Caco-2 (cell line): ENCODE results near the gene GABRD. TPM values are rescaled to one million over a fixed set of nuclear protein-coding genes. Genes with fewer than 3 reads are reported as not detected.

ENCODE experiments used
- BruUV-seq: library from RNA; stranded (reverse); fragments of 400-500 nt; replicated peaks from 2 replicates; lab custom pipeline; 2021; lab: Mats Ljungman, UMichigan
- CTCF ChIA-PET: fragments of 300-600 bp; sonication (Branson Sonifier 250); formaldehyde crosslinking; loops from one replicate; lab custom pipeline; 2022; ENCODE audit warnings: antibody characterized with exemption; lab: Charles Lee
- POLR2A ChIA-PET: fragments of 300-600 bp; sonication (Branson Sonifier 250); formaldehyde crosslinking; loops from one replicate; lab custom pipeline; 2022; ENCODE audit warnings: antibody characterized with exemption; lab: Charles Lee
- DNase-seq, 2 experiments: peaks; one replicate each; pipeline versions ENCODE4 v3.0.0 to v3.0.0-alpha.2; 2020 to 2022
- H3K27me3 ChIP-seq: replicated peaks from 2 replicates; pipeline ENCODE4 v1.6.0; 2011; ENCODE audit warnings: low read length; ENCODE audit not compliant: control insufficient read depth, insufficient read depth
- H3K36me3 ChIP-seq: 2 replicates; pipeline ENCODE4 v1.5.1; 2011; ENCODE audit warnings: low read length; ENCODE audit not compliant: control insufficient read depth, insufficient read depth
- H3K4me1 ChIP-seq: fragments of 250-450 bp; sonication (Bioruptor Pico); 2 replicates; pipeline ENCODE4 v1.5.1; 2020; ENCODE audit warnings: mild to moderate bottlenecking
- H3K4me3 ChIP-seq: 2 replicates; pipeline ENCODE4 v1.5.1; 2011; ENCODE audit warnings: low read depth, mild to moderate bottlenecking, control low read depth, low read length
- H3K9me3 ChIP-seq: fragments of 250-450 bp; sonication (Bioruptor Pico); 2 replicates; pipeline ENCODE4 v1.5.1; 2020; ENCODE audit warnings: mild to moderate bottlenecking, moderate library complexity
- H3K27ac Mint-ChIP-seq: one replicate; pipeline ENCODE4 v1.8.0; 2022; ENCODE audit warnings: mixed read lengths; ENCODE audit not compliant: unreplicated experiment
- H3K27me3 Mint-ChIP-seq: one replicate; pipeline ENCODE4 v1.8.0; 2022; ENCODE audit warnings: mixed read lengths; ENCODE audit not compliant: insufficient read depth, unreplicated experiment
- H3K36me3 Mint-ChIP-seq: one replicate; pipeline ENCODE4 v1.8.0; 2022; ENCODE audit warnings: mild to moderate bottlenecking, mixed read lengths; ENCODE audit not compliant: insufficient read depth, unreplicated experiment
- H3K4me1 Mint-ChIP-seq: one replicate; pipeline ENCODE4 v1.8.0; 2022; ENCODE audit warnings: low read depth, mixed read lengths; ENCODE audit not compliant: unreplicated experiment
- H3K4me3 Mint-ChIP-seq: one replicate; pipeline ENCODE4 v1.8.0; 2022; ENCODE audit warnings: mild to moderate bottlenecking, moderate library complexity, mixed read lengths; ENCODE audit not compliant: unreplicated experiment
- H3K9me3 Mint-ChIP-seq: one replicate; pipeline ENCODE4 v1.8.0; 2022; ENCODE audit warnings: mixed read lengths; ENCODE audit not compliant: unreplicated experiment
- intact Hi-C: fragments of 100-400 bp; cut with micrococcal nuclease; formaldehyde crosslinking; loops from one replicate; pipeline ENCODE4 v1.10.0; 2022; ENCODE audit not compliant: unreplicated experiment
- total RNA-seq: library from RNA; stranded (reverse); gene quantifications from 2 replicates; pipeline ENCODE4 v1.2.3, GENCODE V29; 2022
- TF ChIP-seq, protein P1 (sequence below), 2 experiments: fragments of 200-600 bp in 1 of 2; IDR thresholded peaks; 1 replicate in 1 of 2; 2 replicates in 1 of 2; pipeline versions ENCODE4 v1.5.1 to v1.8.0; 2011 to 2022; ENCODE audit warnings: antibody characterized with exemption in 1 of 2, control low read depth in 1 of 2, inconsistent platforms in 1 of 2, low read depth in 1 of 2, low read length in 1 of 2, mild to moderate bottlenecking in 1 of 2, moderate library complexity in 1 of 2; ENCODE audit not compliant: insufficient read depth in 1 of 2, severe bottlenecking in 1 of 2, unreplicated experiment in 1 of 2

GABRD gene
- total RNA-seq, 1 experiment from 2014 or later, result 0.34 TPM

DNA sequence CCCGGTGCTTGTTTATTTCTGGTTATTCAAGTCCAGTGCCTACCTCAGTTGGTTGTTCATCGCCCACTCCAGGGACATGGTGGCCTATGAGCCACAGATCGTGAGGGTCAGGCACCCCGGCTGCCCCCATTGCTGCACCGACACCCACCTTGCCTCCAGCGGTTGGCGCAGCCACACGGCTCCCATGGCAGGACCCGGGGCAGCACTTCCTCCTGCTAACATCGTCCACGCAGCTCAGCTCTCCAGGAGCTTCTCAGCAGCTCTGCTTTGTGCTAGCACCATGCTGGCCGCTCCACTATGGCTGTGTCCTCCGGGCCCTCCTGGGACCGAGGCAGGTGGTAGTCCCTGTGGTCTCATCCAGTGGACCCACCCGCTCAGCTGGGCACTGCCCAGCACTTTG lies 17.1 kb downstream of the GABRD start:
- no peak for DNase-seq
- no peak overlapping the region for H3K4me3 Mint-ChIP-seq
- Histone ChIP-seq H3K9me3 (no peaks in the 10 kb centered on the region), H3K4me1 (no peaks in the 10 kb centered on the region), H3K27me3 (no peaks in the 10 kb centered on the region), H3K36me3 (no peaks in the 10 kb centered on the region), H3K4me3 (no peak overlapping the region)
- H3K4me1 Mint-ChIP-seq, result no peaks in the 10 kb centered on the region
- CTCF ChIA-PET, result interaction anchor here (1.3 kb wide), 1 partner anchor 8 kb away, joined by 3 read pairs; no protein-coding TSS in a partner anchor
- no peaks in the 10 kb centered on the region for H3K36me3 Mint-ChIP-seq
- intact Hi-C loops, result no loop called here
- H3K27ac Mint-ChIP-seq, result no peak overlapping the region
- H3K27me3 Mint-ChIP-seq, result no peaks in the 10 kb centered on the region
- no TSS peak for BruUV-seq
- TF ChIP-seq, protein P1, sequence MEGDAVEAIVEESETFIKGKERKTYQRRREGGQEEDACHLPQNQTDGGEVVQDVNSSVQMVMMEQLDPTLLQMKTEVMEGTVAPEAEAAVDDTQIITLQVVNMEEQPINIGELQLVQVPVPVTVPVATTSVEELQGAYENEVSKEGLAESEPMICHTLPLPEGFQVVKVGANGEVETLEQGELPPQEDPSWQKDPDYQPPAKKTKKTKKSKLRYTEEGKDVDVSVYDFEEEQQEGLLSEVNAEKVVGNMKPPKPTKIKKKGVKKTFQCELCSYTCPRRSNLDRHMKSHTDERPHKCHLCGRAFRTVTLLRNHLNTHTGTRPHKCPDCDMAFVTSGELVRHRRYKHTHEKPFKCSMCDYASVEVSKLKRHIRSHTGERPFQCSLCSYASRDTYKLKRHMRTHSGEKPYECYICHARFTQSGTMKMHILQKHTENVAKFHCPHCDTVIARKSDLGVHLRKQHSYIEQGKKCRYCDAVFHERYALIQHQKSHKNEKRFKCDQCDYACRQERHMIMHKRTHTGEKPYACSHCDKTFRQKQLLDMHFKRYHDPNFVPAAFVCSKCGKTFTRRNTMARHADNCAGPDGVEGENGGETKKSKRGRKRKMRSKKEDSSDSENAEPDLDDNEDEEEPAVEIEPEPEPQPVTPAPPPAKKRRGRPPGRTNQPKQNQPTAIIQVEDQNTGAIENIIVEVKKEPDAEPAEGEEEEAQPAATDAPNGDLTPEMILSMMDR (IDR thresholded peaks at IDR 0.05; ENCODE audit: insufficient read depth in 1 of 2, low read depth in 1 of 2, low read length in 1 of 2, severe bottlenecking in 1 of 2, unreplicated experiment in 1 of 2), result no peak
- POLR2A ChIA-PET, result no interaction called here
- H3K9me3 Mint-ChIP-seq, result no peaks in the 10 kb centered on the region

DNA sequence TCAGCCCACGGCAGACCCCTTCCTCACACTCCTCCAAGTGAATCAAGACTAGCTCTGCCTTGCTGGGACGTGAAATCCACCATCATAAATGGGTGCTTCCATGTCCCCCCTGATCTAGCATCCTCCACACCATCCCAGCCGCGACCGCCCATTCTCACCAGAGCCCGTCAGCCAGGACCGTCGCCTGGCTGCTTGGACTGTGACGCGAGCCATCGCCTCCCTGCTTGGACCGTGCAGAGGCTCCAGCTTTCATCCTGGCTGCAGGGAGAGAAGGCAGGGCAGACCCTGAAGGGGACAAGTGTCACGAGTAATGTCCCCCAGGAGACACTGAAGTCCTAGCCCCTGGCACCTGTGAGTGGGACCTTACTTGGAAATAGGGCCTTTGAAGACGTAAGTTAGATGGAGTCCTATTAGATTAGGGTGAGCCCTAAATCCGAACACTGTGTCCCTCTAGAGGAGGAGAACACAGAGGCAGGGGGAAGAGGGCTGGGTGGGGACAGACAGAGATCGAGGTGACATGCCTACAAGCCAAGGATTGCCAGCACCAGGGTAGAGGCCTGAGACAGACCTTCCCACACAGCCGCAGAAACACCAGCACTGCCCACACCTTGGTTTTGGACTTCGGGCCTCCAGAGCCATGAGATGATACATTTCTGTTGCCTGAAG lies 18.3 kb downstream of the GABRD start:
- CTCF ChIA-PET, result no interaction called here
- H3K9me3 ChIP-seq, result no peaks in the 10 kb centered on the region
- no peaks in the 10 kb centered on the region for H3K27me3 ChIP-seq
- Mint-ChIP-seq H3K9me3 (no peaks in the 10 kb centered on the region), H3K4me3 (no peak overlapping the region), H3K27ac (no peak overlapping the region), H3K36me3 (no peaks in the 10 kb centered on the region), H3K4me1 (no peaks in the 10 kb centered on the region), H3K27me3 (no peaks in the 10 kb centered on the region)
- DNase-seq, result no peak
- TF ChIP-seq, protein P1 (IDR thresholded peaks at IDR 0.05; ENCODE audit: insufficient read depth in 1 of 2, low read depth in 1 of 2, low read length in 1 of 2, severe bottlenecking in 1 of 2, unreplicated experiment in 1 of 2), result no peak
- H3K4me1 ChIP-seq, result no peaks in the 10 kb centered on the region
- intact Hi-C loops, result no loop called here
- no peaks in the 10 kb centered on the region for H3K36me3 ChIP-seq
- H3K4me3 ChIP-seq, result no peak overlapping the region
- BruUV-seq, result no TSS peak
- POLR2A ChIA-PET, result no interaction called here

DNA sequence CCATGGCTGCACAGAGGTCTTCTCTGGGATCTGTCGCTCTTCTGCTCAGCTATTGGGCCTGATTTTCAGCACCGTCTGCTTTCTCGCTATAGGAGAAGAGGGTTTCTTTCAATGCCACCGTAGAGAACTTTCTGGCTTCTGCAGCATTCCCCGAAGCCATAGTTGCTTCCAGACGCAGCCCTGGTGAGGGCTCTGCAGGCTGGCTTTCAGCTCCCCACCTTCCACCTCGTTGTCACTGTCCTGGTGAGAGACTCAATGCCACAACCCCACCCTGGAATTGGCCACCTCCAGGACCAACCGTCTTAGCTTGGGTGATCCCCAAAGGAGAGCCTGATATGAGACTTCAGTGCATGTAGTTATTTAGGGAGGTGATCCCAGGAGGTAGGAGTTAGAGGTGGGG lies 19.1 kb downstream of the GABRD start:
- intact Hi-C loops, result no loop called here
- no peak overlapping the region for H3K4me3 ChIP-seq
- Mint-ChIP-seq H3K9me3 (no peaks in the 10 kb centered on the region), H3K27me3 (no peaks in the 10 kb centered on the region), H3K4me1 (no peaks in the 10 kb centered on the region), H3K36me3 (no peaks in the 10 kb centered on the region), H3K27ac (no peak overlapping the region), H3K4me3 (no peak overlapping the region)
- no TSS peak for BruUV-seq
- POLR2A ChIA-PET, result no interaction called here
- no peak for DNase-seq
- H3K36me3 ChIP-seq, result no peaks in the 10 kb centered on the region
- H3K27me3 ChIP-seq, result no peaks in the 10 kb centered on the region
- CTCF ChIA-PET, result no interaction called here
- TF ChIP-seq, protein P1 (IDR thresholded peaks at IDR 0.05; ENCODE audit: insufficient read depth in 1 of 2, low read depth in 1 of 2, low read length in 1 of 2, severe bottlenecking in 1 of 2, unreplicated experiment in 1 of 2), result no peak
- H3K9me3 ChIP-seq, result no peaks in the 10 kb centered on the region
- H3K4me1 ChIP-seq, result no peaks in the 10 kb centered on the region
